HEK293 (cell line): ENCODE data around the gene APBB2.
A peak's percentile ranks its signal among the peaks of the same experiment; 100 is the strongest.

Experiments
- CTCF ChIA-PET: fragments of 350-600 bp; formaldehyde crosslinking; extraction: SDS; loops from one replicate; lab custom pipeline; 2021; ENCODE audit warnings: antibody characterized with exemption; lab: Yijun Ruan, JAX
- POLR2A ChIA-PET: fragments of 300-600 bp; formaldehyde crosslinking; extraction: SDS; loops from one replicate; lab custom pipeline; 2020; ENCODE audit warnings: antibody characterized with exemption, inconsistent platforms; lab: Yijun Ruan, JAX
- H3K27ac ChIP-seq: fragments of 200-500 bp; sonication (Bioruptor generic); 2 replicates; pipeline ENCODE4 v1.5.1; 2014; ENCODE audit warnings: low read depth, low read length, control low read depth, inconsistent platforms; ENCODE audit errors: extremely low read depth
- H3K36me3 ChIP-seq, 2 experiments: fragments of 200-500 bp in 1 of 2; sonication (Bioruptor generic) in 1 of 2; 1 replicate in 1 of 2; 2 replicates in 1 of 2; pipeline ENCODE4 v1.5.1; 2014 to 2017; ENCODE audit warnings: inconsistent platforms in 2 of 2, low read length in 2 of 2; ENCODE audit not compliant: control insufficient read depth in 2 of 2, insufficient read depth in 1 of 2
- H3K4me1 ChIP-seq: fragments of 200-500 bp; sonication (Bioruptor generic); 2 replicates; pipeline ENCODE4 v1.5.1; 2014; ENCODE audit warnings: mild to moderate bottlenecking, low read length, inconsistent platforms; ENCODE audit not compliant: control insufficient read depth, insufficient read depth
- H3K4me3 ChIP-seq: 2 replicates; pipeline ENCODE4 v1.5.1; 2011; ENCODE audit warnings: low read depth, mild to moderate bottlenecking, control low read depth, low read length, moderate library complexity
- H3K9me3 ChIP-seq: fragments of 200-500 bp; sonication (Bioruptor generic); 2 replicates; pipeline ENCODE4 v1.5.1; 2014; ENCODE audit warnings: low read depth, low read length, inconsistent platforms; ENCODE audit not compliant: control insufficient read depth, insufficient read depth
- GLI4 ChIP-seq: fragments of 450-650 bp; formaldehyde crosslinking; IDR thresholded peaks from 2 replicates; pipeline ENCODE4 v1.5.1; 2016; ENCODE audit warnings: missing biosample characterization, missing genetic modification characterization
- GLIS2 ChIP-seq: fragments of 450-650 bp; formaldehyde crosslinking; IDR thresholded peaks from 2 replicates; pipeline ENCODE4 v1.5.1; 2016; ENCODE audit warnings: missing biosample characterization, missing genetic modification characterization
- SCRT2 ChIP-seq: fragments of 450-650 bp; formaldehyde crosslinking; IDR thresholded peaks from 2 replicates; pipeline ENCODE4 v1.5.1; 2016; ENCODE audit warnings: missing biosample characterization, missing genetic modification characterization
- SP3 ChIP-seq: fragments of 450-650 bp; formaldehyde crosslinking; IDR thresholded peaks from 2 replicates; pipeline ENCODE4 v1.5.1; 2016; ENCODE audit warnings: missing biosample characterization, missing genetic modification characterization
- SP7 ChIP-seq: fragments of 450-650 bp; formaldehyde crosslinking; IDR thresholded peaks from 2 replicates; pipeline ENCODE4 v1.5.1; 2016; ENCODE audit warnings: missing biosample characterization, missing genetic modification characterization
- TRIM28 ChIP-seq: IDR thresholded peaks from 2 replicates; pipeline ENCODE4 v1.6.1; 2011; ENCODE audit warnings: low read length, control low read depth, borderline replicate concordance
- ZBTB17 ChIP-seq: fragments of 450-650 bp; formaldehyde crosslinking; IDR thresholded peaks from 2 replicates; pipeline ENCODE4 v1.5.1; 2016; ENCODE audit warnings: missing biosample characterization, missing genetic modification characterization
- ZEB2 ChIP-seq: fragments of 450-650 bp; formaldehyde crosslinking; IDR thresholded peaks from 2 replicates; pipeline ENCODE4 v1.5.1; 2016; ENCODE audit warnings: missing biosample characterization, missing genetic modification characterization
- ZNF132 ChIP-seq: fragments of 450-650 bp; formaldehyde crosslinking; IDR thresholded peaks from 2 replicates; pipeline ENCODE4 v1.5.1; 2017; ENCODE audit warnings: missing biosample characterization, missing genetic modification characterization, borderline replicate concordance
- ZNF23 ChIP-seq: fragments of 450-650 bp; formaldehyde crosslinking; IDR thresholded peaks from 2 replicates; pipeline ENCODE4 v1.5.1; 2016; ENCODE audit warnings: missing biosample characterization, missing genetic modification characterization, borderline replicate concordance
- ZNF302 ChIP-seq: fragments of 450-650 bp; formaldehyde crosslinking; IDR thresholded peaks from 2 replicates; pipeline ENCODE4 v1.5.1; 2016; ENCODE audit warnings: missing biosample characterization, missing genetic modification characterization, low read depth
- ZNF311 ChIP-seq: fragments of 450-650 bp; formaldehyde crosslinking; IDR thresholded peaks from 2 replicates; pipeline ENCODE4 v1.5.1; 2017; ENCODE audit warnings: missing biosample characterization, missing genetic modification characterization, borderline replicate concordance
- ZNF416 ChIP-seq: fragments of 450-650 bp; formaldehyde crosslinking; IDR thresholded peaks from 2 replicates; pipeline ENCODE4 v1.5.1; 2016; ENCODE audit warnings: missing biosample characterization, missing genetic modification characterization
- ZNF501 ChIP-seq: fragments of 450-650 bp; formaldehyde crosslinking; IDR thresholded peaks from 2 replicates; pipeline ENCODE4 v1.5.1; 2016; ENCODE audit warnings: missing biosample characterization, missing genetic modification characterization
- ZNF510 ChIP-seq: fragments of 450-650 bp; formaldehyde crosslinking; IDR thresholded peaks from 2 replicates; pipeline ENCODE4 v1.5.1; 2018; ENCODE audit warnings: mild to moderate bottlenecking, missing genetic modification characterization, missing biosample characterization; ENCODE audit not compliant: insufficient replicate concordance
- ZNF549 ChIP-seq: fragments of 450-650 bp; IDR thresholded peaks from 2 replicates; pipeline ENCODE4 v1.5.1; 2018; ENCODE audit warnings: missing biosample characterization, missing genetic modification characterization, mild to moderate bottlenecking, inconsistent platforms, moderate library complexity
- ZNF558 ChIP-seq: fragments of 450-650 bp; formaldehyde crosslinking; IDR thresholded peaks from 2 replicates; pipeline ENCODE4 v1.5.1; 2016; ENCODE audit warnings: missing biosample characterization, missing genetic modification characterization
- ZNF621 ChIP-seq: fragments of 450-650 bp; formaldehyde crosslinking; IDR thresholded peaks from 2 replicates; pipeline ENCODE4 v1.5.1; 2017; ENCODE audit warnings: missing biosample characterization, missing genetic modification characterization
- ZNF660 ChIP-seq: fragments of 450-650 bp; IDR thresholded peaks from 2 replicates; pipeline ENCODE4 v1.5.1; 2018; ENCODE audit warnings: missing biosample characterization, mild to moderate bottlenecking, missing genetic modification characterization
- ZNF701 ChIP-seq: fragments of 450-650 bp; formaldehyde crosslinking; IDR thresholded peaks from 2 replicates; pipeline ENCODE4 v1.5.1; 2016; ENCODE audit warnings: missing biosample characterization, missing genetic modification characterization
- ZNF707 ChIP-seq: fragments of 450-650 bp; formaldehyde crosslinking; IDR thresholded peaks from 2 replicates; pipeline ENCODE4 v1.5.1; 2016; ENCODE audit warnings: missing biosample characterization, missing genetic modification characterization
- ZNF76 ChIP-seq: fragments of 450-650 bp; formaldehyde crosslinking; IDR thresholded peaks from 2 replicates; pipeline ENCODE4; 2016; ENCODE audit warnings: low read depth, missing biosample characterization, missing genetic modification characterization, borderline replicate concordance
- ZNF830 ChIP-seq: fragments of 450-650 bp; IDR thresholded peaks from 2 replicates; pipeline ENCODE4 v1.5.0; 2018; ENCODE audit warnings: missing biosample characterization, missing genetic modification characterization, low read depth, mild to moderate bottlenecking, moderate library complexity
- TF ChIP-seq, protein P1 (sequence below): fragments of 450-650 bp; formaldehyde crosslinking; IDR thresholded peaks from 2 replicates; pipeline ENCODE4 v1.5.1; 2016; ENCODE audit warnings: missing biosample characterization, missing genetic modification characterization, borderline replicate concordance
- TF ChIP-seq, protein P2 (sequence below): fragments of 450-650 bp; formaldehyde crosslinking; IDR thresholded peaks from 2 replicates; pipeline ENCODE4 v1.5.1; 2016; ENCODE audit warnings: missing biosample characterization, missing genetic modification characterization
- TF ChIP-seq, protein P3 (sequence below): fragments of 450-650 bp; formaldehyde crosslinking; IDR thresholded peaks from 2 replicates; pipeline ENCODE4 v1.5.1; 2016; ENCODE audit warnings: missing biosample characterization, missing genetic modification characterization, borderline replicate concordance
- TF ChIP-seq, protein P4 (sequence below): fragments of 450-650 bp; formaldehyde crosslinking; IDR thresholded peaks from 2 replicates; pipeline ENCODE4 v1.5.1; 2016; ENCODE audit warnings: missing biosample characterization, missing genetic modification characterization

Gene APBB2

DNA sequence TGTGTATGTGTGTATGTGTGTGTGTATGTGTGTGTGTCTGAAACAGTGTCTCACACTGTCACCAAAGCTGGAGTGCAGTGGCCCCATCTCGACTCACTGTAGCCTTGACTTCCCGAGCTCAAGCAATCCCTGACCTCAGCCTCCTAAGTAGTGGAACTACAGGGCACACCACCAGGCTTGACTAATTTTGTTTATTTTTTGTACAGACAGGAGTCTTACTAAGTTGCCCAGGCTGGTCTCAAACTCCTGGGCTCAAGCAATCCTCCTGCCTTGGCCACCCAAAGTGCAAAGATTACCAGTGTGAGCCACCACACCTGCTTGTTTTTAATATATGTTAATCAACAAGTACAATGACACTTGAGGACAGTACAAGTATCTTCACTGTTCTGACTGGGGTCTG, 92.4 kb downstream of the APBB2 start:
- H3K36me3 ChIP-seq, result no peaks in the 10 kb centered on the region
- H3K4me3 ChIP-seq, result no peak overlapping the region
- no peak for TF ChIP-seq ZNF701 (tag by site-specific recombination)
- no peak for TF ChIP-seq ZNF23 (tag by site-specific recombination)
- TF ChIP-seq, protein P1, sequence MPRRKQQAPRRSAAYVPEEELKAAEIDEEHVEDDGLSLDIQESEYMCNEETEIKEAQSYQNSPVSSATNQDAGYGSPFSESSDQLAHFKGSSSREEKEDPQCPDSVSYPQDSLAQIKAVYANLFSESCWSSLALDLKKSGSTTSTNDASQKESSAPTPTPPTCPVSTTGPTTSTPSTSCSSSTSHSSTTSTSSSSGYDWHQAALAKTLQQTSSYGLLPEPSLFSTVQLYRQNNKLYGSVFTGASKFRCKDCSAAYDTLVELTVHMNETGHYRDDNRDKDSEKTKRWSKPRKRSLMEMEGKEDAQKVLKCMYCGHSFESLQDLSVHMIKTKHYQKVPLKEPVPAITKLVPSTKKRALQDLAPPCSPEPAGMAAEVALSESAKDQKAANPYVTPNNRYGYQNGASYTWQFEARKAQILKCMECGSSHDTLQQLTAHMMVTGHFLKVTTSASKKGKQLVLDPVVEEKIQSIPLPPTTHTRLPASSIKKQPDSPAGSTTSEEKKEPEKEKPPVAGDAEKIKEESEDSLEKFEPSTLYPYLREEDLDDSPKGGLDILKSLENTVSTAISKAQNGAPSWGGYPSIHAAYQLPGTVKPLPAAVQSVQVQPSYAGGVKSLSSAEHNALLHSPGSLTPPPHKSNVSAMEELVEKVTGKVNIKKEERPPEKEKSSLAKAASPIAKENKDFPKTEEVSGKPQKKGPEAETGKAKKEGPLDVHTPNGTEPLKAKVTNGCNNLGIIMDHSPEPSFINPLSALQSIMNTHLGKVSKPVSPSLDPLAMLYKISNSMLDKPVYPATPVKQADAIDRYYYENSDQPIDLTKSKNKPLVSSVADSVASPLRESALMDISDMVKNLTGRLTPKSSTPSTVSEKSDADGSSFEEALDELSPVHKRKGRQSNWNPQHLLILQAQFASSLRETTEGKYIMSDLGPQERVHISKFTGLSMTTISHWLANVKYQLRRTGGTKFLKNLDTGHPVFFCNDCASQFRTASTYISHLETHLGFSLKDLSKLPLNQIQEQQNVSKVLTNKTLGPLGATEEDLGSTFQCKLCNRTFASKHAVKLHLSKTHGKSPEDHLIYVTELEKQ (tag by site-specific recombination), result no peak
- 0 out of 2 replicates have a peak, but pooled peaks have one; percentile 14 for TF ChIP-seq SCRT2 (tag by site-specific recombination)
- TF ChIP-seq SP3 (tag by site-specific recombination), result no peak
- TF ChIP-seq, protein P2, sequence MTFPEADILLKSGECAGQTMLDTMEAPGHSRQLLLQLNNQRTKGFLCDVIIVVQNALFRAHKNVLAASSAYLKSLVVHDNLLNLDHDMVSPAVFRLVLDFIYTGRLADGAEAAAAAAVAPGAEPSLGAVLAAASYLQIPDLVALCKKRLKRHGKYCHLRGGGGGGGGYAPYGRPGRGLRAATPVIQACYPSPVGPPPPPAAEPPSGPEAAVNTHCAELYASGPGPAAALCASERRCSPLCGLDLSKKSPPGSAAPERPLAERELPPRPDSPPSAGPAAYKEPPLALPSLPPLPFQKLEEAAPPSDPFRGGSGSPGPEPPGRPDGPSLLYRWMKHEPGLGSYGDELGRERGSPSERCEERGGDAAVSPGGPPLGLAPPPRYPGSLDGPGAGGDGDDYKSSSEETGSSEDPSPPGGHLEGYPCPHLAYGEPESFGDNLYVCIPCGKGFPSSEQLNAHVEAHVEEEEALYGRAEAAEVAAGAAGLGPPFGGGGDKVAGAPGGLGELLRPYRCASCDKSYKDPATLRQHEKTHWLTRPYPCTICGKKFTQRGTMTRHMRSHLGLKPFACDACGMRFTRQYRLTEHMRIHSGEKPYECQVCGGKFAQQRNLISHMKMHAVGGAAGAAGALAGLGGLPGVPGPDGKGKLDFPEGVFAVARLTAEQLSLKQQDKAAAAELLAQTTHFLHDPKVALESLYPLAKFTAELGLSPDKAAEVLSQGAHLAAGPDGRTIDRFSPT (tag by site-specific recombination), result no peak
- TF ChIP-seq ZNF707 (tag by site-specific recombination), result no peak
- TF ChIP-seq ZNF76 (tag by site-specific recombination), result no peak
- ChIA-PET POLR2A (no interaction called here), CTCF (no interaction called here)
- no peak overlapping the region for H3K27ac ChIP-seq
- peaks cover 5% of the 10 kb centered on the region for H3K4me1 ChIP-seq
- H3K9me3 ChIP-seq, result no peaks in the 10 kb centered on the region

DNA sequence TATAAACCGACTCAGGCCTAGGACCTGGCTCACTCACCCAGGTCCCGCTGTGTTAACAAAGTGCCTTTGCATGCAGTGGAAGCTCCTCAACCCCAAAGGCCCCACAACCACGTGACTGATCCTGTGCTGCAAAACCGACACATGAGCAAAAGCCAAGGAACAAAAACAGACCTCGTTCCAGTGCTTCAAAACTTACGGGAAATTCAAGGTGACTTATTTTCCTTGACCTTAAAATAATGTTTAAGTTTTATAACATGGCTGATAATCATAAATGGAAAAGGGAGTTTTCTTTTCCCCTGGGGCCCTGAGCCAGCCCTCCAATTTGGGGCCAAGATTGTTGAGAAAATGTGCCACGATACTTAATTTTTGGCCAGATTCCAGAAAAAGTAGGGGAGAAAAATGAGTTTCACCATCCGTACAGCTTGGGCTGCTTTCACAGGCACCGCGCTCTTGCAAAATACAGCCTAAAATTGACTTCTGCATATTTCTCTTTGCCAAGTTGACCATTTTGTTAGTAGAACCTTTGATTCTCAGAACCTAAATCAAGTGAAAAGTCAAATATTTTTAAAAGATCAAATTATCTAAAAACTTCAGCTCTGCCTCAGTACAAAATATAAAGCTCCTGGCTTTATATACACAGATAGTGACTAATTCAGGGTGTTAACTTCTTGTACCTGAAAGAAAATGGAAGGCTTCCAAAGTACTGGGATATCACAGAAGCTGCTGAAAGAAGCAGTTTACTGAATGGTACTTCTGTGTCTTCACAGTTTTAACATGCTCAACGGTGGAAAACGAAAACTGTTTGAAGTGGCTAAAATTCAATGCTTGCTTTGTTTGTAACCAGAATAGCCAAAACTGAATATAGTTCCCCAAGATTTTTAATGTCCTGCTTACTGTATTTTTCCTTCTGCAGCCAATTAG, 93.8 kb downstream of the APBB2 start:
- CTCF ChIA-PET, result no interaction called here
- Histone ChIP-seq H3K27ac (peak overlapping the region; percentile 18; the same call in 1 of the 2 replicates), H3K9me3 (no peaks in the 10 kb centered on the region), H3K4me1 (peaks cover 2% of the 10 kb centered on the region), H3K4me3 (no peak overlapping the region), H3K36me3 (no peaks in the 10 kb centered on the region)
- POLR2A ChIA-PET, result no interaction called here
- TF ChIP-seq ZBTB17 (tag by site-specific recombination) (0 out of 2 replicates have a peak, but pooled peaks have one; percentile 42), ZNF311 (tag by site-specific recombination) (no peak), GLIS2 (tag by site-specific recombination) (no peak), ZNF510 (tag by site-specific recombination) (no peak), ZNF549 (tag by site-specific recombination) (no peak), ZNF558 (tag by site-specific recombination) (no peak), ZNF501 (tag by site-specific recombination) (no peak), TRIM28 (no peak; the same call in none of the 2 replicates), ZNF302 (tag by site-specific recombination) (no peak), ZEB2 (tag by site-specific recombination) (no peak), ZNF621 (no peak), ZNF660 (tag by site-specific recombination) (no peak), ZNF416 (no peak), ZNF830 (tag by site-specific recombination) (no peak), SP7 (tag by site-specific recombination) (no peak), GLI4 (no peak), ZNF132 (tag by site-specific recombination) (no peak)
- TF ChIP-seq, protein P3, sequence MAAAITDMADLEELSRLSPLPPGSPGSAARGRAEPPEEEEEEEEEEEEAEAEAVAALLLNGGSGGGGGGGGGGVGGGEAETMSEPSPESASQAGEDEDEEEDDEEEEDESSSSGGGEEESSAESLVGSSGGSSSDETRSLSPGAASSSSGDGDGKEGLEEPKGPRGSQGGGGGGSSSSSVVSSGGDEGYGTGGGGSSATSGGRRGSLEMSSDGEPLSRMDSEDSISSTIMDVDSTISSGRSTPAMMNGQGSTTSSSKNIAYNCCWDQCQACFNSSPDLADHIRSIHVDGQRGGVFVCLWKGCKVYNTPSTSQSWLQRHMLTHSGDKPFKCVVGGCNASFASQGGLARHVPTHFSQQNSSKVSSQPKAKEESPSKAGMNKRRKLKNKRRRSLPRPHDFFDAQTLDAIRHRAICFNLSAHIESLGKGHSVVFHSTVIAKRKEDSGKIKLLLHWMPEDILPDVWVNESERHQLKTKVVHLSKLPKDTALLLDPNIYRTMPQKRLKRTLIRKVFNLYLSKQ (tag by site-specific recombination), result no peak
- TF ChIP-seq, protein P4, sequence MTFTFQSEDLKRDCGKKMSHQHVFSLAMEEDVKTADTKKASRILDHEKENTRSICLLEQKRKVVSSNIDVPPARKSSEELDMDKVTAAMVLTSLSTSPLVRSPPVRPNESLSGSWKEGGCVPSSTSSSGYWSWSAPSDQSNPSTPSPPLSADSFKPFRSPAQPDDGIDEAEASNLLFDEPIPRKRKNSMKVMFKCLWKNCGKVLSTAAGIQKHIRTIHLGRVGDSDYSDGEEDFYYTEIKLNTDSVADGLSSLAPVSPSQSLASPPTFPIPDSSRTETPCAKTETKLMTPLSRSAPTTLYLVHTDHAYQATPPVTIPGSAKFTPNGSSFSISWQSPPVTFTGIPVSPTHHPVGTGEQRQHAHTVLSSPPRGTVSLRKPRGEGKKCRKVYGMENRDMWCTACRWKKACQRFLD (tag by site-specific recombination), result no peak
